ENCODE measurements around the gene DTD1.

Gene DTD1

DNA sequence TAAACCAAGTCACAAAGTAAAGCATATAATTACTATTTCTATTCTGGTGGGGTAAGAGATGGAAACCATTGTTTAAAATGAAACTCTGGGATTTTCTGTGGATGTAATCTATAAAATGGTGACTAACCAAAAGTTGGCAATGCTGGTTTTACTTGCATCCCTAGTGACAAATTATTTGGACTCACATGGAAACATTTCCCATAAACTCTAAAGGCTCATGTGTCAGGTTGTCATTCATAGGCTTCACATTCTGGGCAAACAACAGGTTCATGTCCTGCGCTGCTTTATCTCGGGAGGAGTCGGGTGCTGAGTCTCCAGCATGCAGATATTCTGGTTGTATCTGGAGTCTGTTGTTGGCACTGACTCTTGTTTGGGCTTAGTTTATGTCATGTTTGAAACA, 127.7 kb downstream of the DTD1 start:
- H3K27me3 ChIP-seq (ENCODE audit: control insufficient read depth, insufficient read depth, low read length) = no peaks in the 10 kb centered on the region
- H3K4me1 ChIP-seq (ENCODE audit: control insufficient read depth, insufficient read depth, low read length) = peaks cover 4% of the 10 kb centered on the region
- H3K9ac ChIP-seq (ENCODE audit: low read depth, low read length) = no peak overlapping the region
- no peaks in the 10 kb centered on the region for H3K9me3 ChIP-seq (ENCODE audit: control insufficient read depth, insufficient read depth, low read length)
- H3K36me3 ChIP-seq (ENCODE audit: control insufficient read depth, insufficient read depth, low read length) = no peaks in the 10 kb centered on the region
- H3K4me3 ChIP-seq (ENCODE audit: low read depth, low read length) = no peak overlapping the region

- Histone ChIP-seq H3K4me1 (ENCODE audit: control insufficient read depth, insufficient read depth, low read length) (peaks cover 4% of the 10 kb centered on the region), H3K9ac (ENCODE audit: low read depth, low read length) (no peak overlapping the region), H3K4me3 (ENCODE audit: low read depth, low read length) (no peak overlapping the region), H3K36me3 (ENCODE audit: control insufficient read depth, insufficient read depth, low read length) (no peaks in the 10 kb centered on the region), H3K9me3 (ENCODE audit: control insufficient read depth, insufficient read depth, low read length) (no peaks in the 10 kb centered on the region), H3K27me3 (ENCODE audit: control insufficient read depth, insufficient read depth, low read length) (no peaks in the 10 kb centered on the region)
Measured at GRCh38 chr20:18717062-18717461, 129.2 kb downstream of the DTD1 start.

DNA sequence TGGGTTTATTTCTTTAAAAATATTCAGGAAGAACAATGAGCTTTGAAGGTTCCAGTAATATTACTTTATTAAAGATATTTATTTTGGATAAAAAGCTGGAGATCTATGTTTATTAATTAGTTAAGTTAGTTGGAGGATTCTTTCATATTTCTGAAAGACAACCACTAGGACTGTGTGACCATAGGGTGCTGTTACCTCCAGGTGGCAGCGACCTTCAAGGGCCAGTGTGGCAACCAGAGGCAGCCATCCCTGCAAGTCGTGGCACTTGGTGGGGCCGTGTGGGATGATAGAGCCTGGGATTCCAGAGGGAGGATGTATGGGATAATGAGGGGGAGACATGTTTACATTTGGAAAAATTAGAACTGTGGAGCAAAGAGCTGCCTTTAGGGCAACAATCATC, 130.3 kb downstream of the DTD1 start:
- H3K36me3 ChIP-seq (ENCODE audit: control insufficient read depth, insufficient read depth, low read length) = no peaks in the 10 kb centered on the region

GRCh38 chr20:18719426-18719825, 131.6 kb downstream of the DTD1 start:
- no peaks in the 10 kb centered on the region for H3K4me1 ChIP-seq (ENCODE audit: control insufficient read depth, insufficient read depth, low read length)
- no peak overlapping the region for H3K4me3 ChIP-seq (ENCODE audit: low read depth, low read length)
- H3K27me3 ChIP-seq (ENCODE audit: control insufficient read depth, insufficient read depth, low read length) = no peaks in the 10 kb centered on the region
- no peaks in the 10 kb centered on the region for H3K36me3 ChIP-seq (ENCODE audit: control insufficient read depth, insufficient read depth, low read length)
- no peaks in the 10 kb centered on the region for H3K9me3 ChIP-seq (ENCODE audit: control insufficient read depth, insufficient read depth, low read length)
- no peak overlapping the region for H3K9ac ChIP-seq (ENCODE audit: low read depth, low read length)

More for the DNA sequence above, 130.3 kb downstream of the DTD1 start:
- Histone ChIP-seq H3K9me3 (ENCODE audit: control insufficient read depth, insufficient read depth, low read length) (no peaks in the 10 kb centered on the region), H3K4me3 (ENCODE audit: low read depth, low read length) (no peak overlapping the region), H3K27me3 (ENCODE audit: control insufficient read depth, insufficient read depth, low read length) (no peaks in the 10 kb centered on the region), H3K4me1 (ENCODE audit: control insufficient read depth, insufficient read depth, low read length) (no peaks in the 10 kb centered on the region), H3K9ac (ENCODE audit: low read depth, low read length) (no peak overlapping the region)

DNA sequence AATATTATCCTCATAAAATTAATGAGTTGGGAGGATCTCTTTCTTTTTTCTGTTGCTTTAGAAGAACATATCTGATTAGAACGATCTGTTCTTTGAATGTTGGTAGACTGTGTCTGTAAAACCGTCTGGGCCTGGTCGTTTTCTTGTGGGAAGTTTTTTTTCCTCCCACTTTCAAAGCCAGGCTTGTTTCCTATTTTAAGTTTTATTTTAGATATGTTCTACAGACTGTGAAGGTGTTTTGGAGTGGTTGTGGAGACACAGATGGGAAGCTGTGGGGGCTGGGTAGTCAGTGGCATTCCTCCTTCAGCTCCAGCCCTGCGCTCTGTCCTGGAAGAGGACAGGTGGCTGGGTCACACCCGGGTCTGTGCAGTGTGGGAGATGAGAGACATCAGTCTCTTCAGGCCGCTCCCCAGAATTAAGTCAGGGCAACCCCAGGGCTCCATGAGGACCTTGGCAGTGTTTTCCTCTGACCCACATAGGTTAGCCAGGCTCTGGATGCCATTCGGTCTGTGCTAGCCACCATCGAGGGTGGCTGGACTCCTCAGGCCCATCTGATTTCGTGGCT, 133.8 kb downstream of the DTD1 start:
- Histone ChIP-seq H3K9ac (ENCODE audit: low read depth, low read length) (no peak overlapping the region), H3K36me3 (ENCODE audit: control insufficient read depth, insufficient read depth, low read length) (no peaks in the 10 kb centered on the region), H3K9me3 (ENCODE audit: control insufficient read depth, insufficient read depth, low read length) (no peaks in the 10 kb centered on the region), H3K4me1 (ENCODE audit: control insufficient read depth, insufficient read depth, low read length) (no peaks in the 10 kb centered on the region), H3K27me3 (ENCODE audit: control insufficient read depth, insufficient read depth, low read length) (no peaks in the 10 kb centered on the region), H3K4me3 (ENCODE audit: low read depth, low read length) (no peak overlapping the region)

GRCh38 chr20:18722371-18722770, 134.5 kb downstream of the DTD1 start:
- H3K4me1 ChIP-seq (ENCODE audit: control insufficient read depth, insufficient read depth, low read length) = no peaks in the 10 kb centered on the region
- H3K9me3 ChIP-seq (ENCODE audit: control insufficient read depth, insufficient read depth, low read length) = no peaks in the 10 kb centered on the region
- H3K36me3 ChIP-seq (ENCODE audit: control insufficient read depth, insufficient read depth, low read length) = no peaks in the 10 kb centered on the region
- H3K4me3 ChIP-seq (ENCODE audit: low read depth, low read length) = no peak overlapping the region
- H3K27me3 ChIP-seq (ENCODE audit: control insufficient read depth, insufficient read depth, low read length) = no peaks in the 10 kb centered on the region
- no peak overlapping the region for H3K9ac ChIP-seq (ENCODE audit: low read depth, low read length)

DNA sequence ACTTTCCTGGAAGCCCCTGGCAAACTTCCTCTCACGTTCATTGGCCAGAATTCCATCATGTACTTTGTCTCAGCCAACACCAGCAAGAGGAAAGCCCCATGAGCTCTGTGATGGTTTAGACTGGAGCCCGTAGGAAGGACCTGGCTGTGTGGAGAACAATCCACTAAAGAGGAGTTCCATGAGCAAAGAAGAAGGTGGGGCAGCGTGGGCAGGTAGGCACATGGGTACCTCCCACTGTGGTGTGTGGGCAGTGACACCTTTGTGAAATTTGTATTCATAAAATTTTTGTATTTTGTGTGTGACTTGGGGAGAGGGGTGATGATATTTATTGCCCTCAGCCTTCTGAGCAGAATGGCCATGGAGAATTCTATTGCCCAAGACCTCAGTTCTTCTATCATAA, 136.2 kb downstream of the DTD1 start:
- Histone ChIP-seq H3K9ac (ENCODE audit: low read depth, low read length) (no peak overlapping the region), H3K9me3 (ENCODE audit: control insufficient read depth, insufficient read depth, low read length) (no peaks in the 10 kb centered on the region), H3K36me3 (ENCODE audit: control insufficient read depth, insufficient read depth, low read length) (no peaks in the 10 kb centered on the region), H3K4me3 (ENCODE audit: low read depth, low read length) (no peak overlapping the region), H3K4me1 (ENCODE audit: control insufficient read depth, insufficient read depth, low read length) (peaks cover 2% of the 10 kb centered on the region), H3K27me3 (ENCODE audit: control insufficient read depth, insufficient read depth, low read length) (no peaks in the 10 kb centered on the region)

DNA sequence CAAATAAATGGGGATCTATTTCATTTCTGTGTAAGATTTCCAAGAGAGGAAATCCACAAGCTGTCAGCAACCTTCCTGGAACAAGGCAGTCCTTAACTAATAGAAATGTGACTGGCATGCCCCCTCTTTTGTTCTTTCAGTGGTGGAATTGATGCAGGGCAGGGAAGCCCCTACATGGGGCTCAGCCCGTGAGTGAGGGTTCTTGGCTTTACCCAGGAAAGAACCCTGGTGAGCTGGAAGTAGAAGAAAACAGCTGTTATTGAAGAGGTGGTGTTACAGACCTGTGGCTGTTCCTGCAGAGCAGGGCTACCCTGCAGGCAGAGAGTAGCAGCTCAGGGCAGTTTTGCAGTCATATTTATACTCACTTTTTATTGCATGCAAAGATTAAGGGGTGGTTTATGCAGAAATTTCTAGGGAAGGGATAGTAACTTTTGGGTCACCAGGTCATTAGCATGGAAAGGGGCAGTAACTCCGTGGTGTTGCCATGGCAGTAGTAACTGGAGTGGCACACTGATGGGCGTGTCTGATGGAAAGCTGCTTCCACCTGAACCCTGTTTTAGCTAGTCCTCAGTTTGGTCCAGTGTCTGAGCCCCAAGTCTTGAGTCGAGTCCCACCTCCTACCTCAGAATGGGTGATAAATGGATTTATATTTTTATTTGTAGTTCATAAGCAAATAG, 137.1 kb downstream of the DTD1 start:
- no peak overlapping the region for H3K4me3 ChIP-seq (ENCODE audit: low read depth, low read length)
- no peaks in the 10 kb centered on the region for H3K9me3 ChIP-seq (ENCODE audit: control insufficient read depth, insufficient read depth, low read length)
- no peaks in the 10 kb centered on the region for H3K27me3 ChIP-seq (ENCODE audit: control insufficient read depth, insufficient read depth, low read length)
- no peak overlapping the region for H3K9ac ChIP-seq (ENCODE audit: low read depth, low read length)
- H3K4me1 ChIP-seq (ENCODE audit: control insufficient read depth, insufficient read depth, low read length) = peaks cover 2% of the 10 kb centered on the region
- H3K36me3 ChIP-seq (ENCODE audit: control insufficient read depth, insufficient read depth, low read length) = no peaks in the 10 kb centered on the region

- H3K36me3 ChIP-seq (ENCODE audit: control insufficient read depth, insufficient read depth, low read length) = no peaks in the 10 kb centered on the region
- no peaks in the 10 kb centered on the region for H3K27me3 ChIP-seq (ENCODE audit: control insufficient read depth, insufficient read depth, low read length)
- peaks cover 2% of the 10 kb centered on the region for H3K4me1 ChIP-seq (ENCODE audit: control insufficient read depth, insufficient read depth, low read length)
- no peak overlapping the region for H3K9ac ChIP-seq (ENCODE audit: low read depth, low read length)
- no peaks in the 10 kb centered on the region for H3K9me3 ChIP-seq (ENCODE audit: control insufficient read depth, insufficient read depth, low read length)
- no peak overlapping the region for H3K4me3 ChIP-seq (ENCODE audit: low read depth, low read length)
Measured at GRCh38 chr20:18727032-18727508, 139.2 kb downstream of the DTD1 start.

DNA sequence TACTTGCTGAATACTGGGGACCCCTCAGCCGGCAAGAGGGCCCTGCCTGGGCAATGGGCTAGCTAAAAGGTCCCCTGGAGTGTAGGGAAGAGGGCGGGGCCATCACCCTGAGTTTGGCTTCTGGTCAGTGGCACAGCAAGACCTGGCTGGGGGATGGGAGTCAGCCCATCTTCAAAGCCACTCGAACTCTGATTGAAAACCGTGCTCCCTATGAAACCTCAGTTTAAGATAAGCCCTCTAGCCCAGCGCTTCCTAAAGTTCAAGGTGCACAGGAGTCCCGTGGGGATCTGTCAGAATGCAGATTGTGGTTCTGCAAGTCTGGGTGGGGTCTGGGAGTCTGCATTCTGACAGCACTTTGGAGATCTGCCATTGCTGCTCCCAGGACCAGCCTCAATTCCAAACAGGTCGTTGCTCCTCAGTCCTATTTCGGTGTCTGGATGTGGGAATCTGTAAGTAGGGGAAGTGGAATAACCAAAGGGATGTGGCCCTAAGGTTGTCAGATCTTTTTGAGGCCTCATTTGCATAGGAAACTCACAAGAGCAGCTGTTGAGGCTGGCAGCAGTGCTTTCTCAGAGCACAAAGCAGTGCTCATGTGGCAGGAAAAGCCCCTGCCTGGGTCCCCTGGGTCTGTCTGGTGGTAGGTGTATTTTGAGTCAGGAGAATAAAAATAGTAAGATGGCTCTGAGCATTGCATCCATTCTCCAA, 140.5 kb downstream of the DTD1 start:
- Histone ChIP-seq H3K9ac (ENCODE audit: low read depth, low read length) (no peak overlapping the region), H3K4me3 (ENCODE audit: low read depth, low read length) (no peak overlapping the region), H3K9me3 (ENCODE audit: control insufficient read depth, insufficient read depth, low read length) (no peaks in the 10 kb centered on the region), H3K36me3 (ENCODE audit: control insufficient read depth, insufficient read depth, low read length) (no peaks in the 10 kb centered on the region), H3K27me3 (ENCODE audit: control insufficient read depth, insufficient read depth, low read length) (no peaks in the 10 kb centered on the region), H3K4me1 (ENCODE audit: control insufficient read depth, insufficient read depth, low read length) (peaks cover 2% of the 10 kb centered on the region)

- Histone ChIP-seq H3K36me3 (ENCODE audit: control insufficient read depth, insufficient read depth, low read length) (no peaks in the 10 kb centered on the region), H3K9ac (ENCODE audit: low read depth, low read length) (no peak overlapping the region), H3K4me1 (ENCODE audit: control insufficient read depth, insufficient read depth, low read length) (peaks cover 2% of the 10 kb centered on the region), H3K9me3 (ENCODE audit: control insufficient read depth, insufficient read depth, low read length) (no peaks in the 10 kb centered on the region), H3K4me3 (ENCODE audit: low read depth, low read length) (no peak overlapping the region), H3K27me3 (ENCODE audit: control insufficient read depth, insufficient read depth, low read length) (no peaks in the 10 kb centered on the region)
Measured at GRCh38 chr20:18728870-18729224, 141.0 kb downstream of the DTD1 start.

- H3K9ac ChIP-seq (ENCODE audit: low read depth, low read length) = no peak overlapping the region
- H3K9me3 ChIP-seq (ENCODE audit: control insufficient read depth, insufficient read depth, low read length) = no peaks in the 10 kb centered on the region
- H3K27me3 ChIP-seq (ENCODE audit: control insufficient read depth, insufficient read depth, low read length) = no peaks in the 10 kb centered on the region
- no peaks in the 10 kb centered on the region for H3K36me3 ChIP-seq (ENCODE audit: control insufficient read depth, insufficient read depth, low read length)
- no peak overlapping the region for H3K4me3 ChIP-seq (ENCODE audit: low read depth, low read length)
- H3K4me1 ChIP-seq (ENCODE audit: control insufficient read depth, insufficient read depth, low read length) = peaks cover 2% of the 10 kb centered on the region
Measured at GRCh38 chr20:18729231-18729825, 141.5 kb downstream of the DTD1 start.

All from iPS-15b (cell line).